K562 (cell line): ENCODE measurements around the gene AKT1. TPM values are rescaled to one million over a fixed set of nuclear protein-coding genes. Genes with fewer than 3 reads are reported as not detected.

Experiments
- ATAC-seq: fragments of 200-7000 bp; cut with Tn5 transposase; 3 replicates; pipeline ENCODE4 v1.9.1; 2020; ENCODE audit warnings: moderate library complexity
- BruUV-seq: library from RNA; stranded (reverse); fragments of 400-500 nt; replicated peaks from 2 replicates; lab custom pipeline; 2021; lab: Mats Ljungman, UMichigan
- CTCF ChIA-PET: fragments of 300-600 bp; formaldehyde crosslinking; extraction: SDS; loops from one replicate; lab custom pipeline; 2021; ENCODE audit warnings: low intra/inter-chr PET ratio; lab: Yijun Ruan, JAX
- POLR2A ChIA-PET: fragments of 300-600, 350-650 bp; sonication (Branson Sonifier 250); formaldehyde crosslinking; extraction: SDS; loops from one replicate; lab custom pipeline; 2021; ENCODE audit warnings: antibody characterized with exemption, inconsistent platforms; lab: Yijun Ruan, JAX
- DNase-seq, 4 experiments: peaks; one replicate each; pipeline versions ENCODE4 v3.0.0 to v3.0.0-alpha.2; 2011 to 2018; ENCODE audit warnings: low spot score in 3 of 4, mixed read lengths in 3 of 4; ENCODE audit errors: extremely low read depth in 1 of 4
- FAIRE-seq: peaks from 2 replicates; lab custom pipeline; 2011; peaks lifted over from hg19 to GRCh38; lab: Jason Lieb, UNC
- H2AFZ ChIP-seq: 2 replicates; pipeline ENCODE4 v1.6.0; 2011; ENCODE audit warnings: low read depth, low read length, control low read depth, inconsistent platforms
- H3K27ac ChIP-seq: fragments of 200-600 bp; 3 replicates; pipeline ENCODE4 v1.8.0; 2011; ENCODE audit warnings: low read depth, mild to moderate bottlenecking, control low read depth, inconsistent platforms, low read length, moderate library complexity, mixed read lengths; ENCODE audit errors: extremely low read depth
- H3K27me3 ChIP-seq, 2 experiments: fragments of 300-600 bp in 1 of 2; 2 replicates in 1 of 2; 3 replicates in 1 of 2; pipeline versions ENCODE4 v1.6.0 to v1.8.0; 2011; ENCODE audit warnings: inconsistent platforms in 2 of 2, low read length in 2 of 2, mild to moderate bottlenecking in 1 of 2, mixed read lengths in 1 of 2, moderate library complexity in 1 of 2; ENCODE audit not compliant: control insufficient read depth in 2 of 2, insufficient read depth in 2 of 2
- H3K36me3 ChIP-seq: fragments of 300-600 bp; 3 replicates; pipeline ENCODE4 v1.8.0; 2011; ENCODE audit warnings: mild to moderate bottlenecking, low read length, inconsistent platforms; ENCODE audit not compliant: control insufficient read depth, insufficient read depth
- H3K4me1 ChIP-seq, 2 experiments: fragments of 200-600 bp in 1 of 2; replicated peaks in 1 of 2; 2 replicates in 1 of 2; 3 replicates in 1 of 2; pipeline versions ENCODE4 v1.5.1 to v1.8.0; 2011; ENCODE audit warnings: inconsistent platforms in 2 of 2, low read length in 2 of 2, mild to moderate bottlenecking in 1 of 2, mixed read lengths in 1 of 2, moderate library complexity in 1 of 2; ENCODE audit not compliant: control insufficient read depth in 2 of 2, insufficient read depth in 2 of 2
- H3K4me2 ChIP-seq: 2 replicates; pipeline ENCODE4 v1.6.1; 2011; ENCODE audit warnings: low read length, control low read depth, inconsistent platforms, mixed read lengths; ENCODE audit not compliant: insufficient read depth
- H3K4me3 ChIP-seq: fragments of 200-600 bp; sonication (generic), shearing (Covaris generic); 2 replicates; pipeline ENCODE4 v1.5.1; 2016; ENCODE audit warnings: control low read depth, inconsistent platforms
- H3K79me2 ChIP-seq: fragments of 200-600 bp; 3 replicates; pipeline ENCODE4 v1.8.0; 2011; ENCODE audit warnings: low read length, inconsistent platforms; ENCODE audit not compliant: control insufficient read depth, insufficient read depth
- H3K9ac ChIP-seq, 2 experiments: 2 replicates each; pipeline versions ENCODE4 v1.6.0 to v1.6.1; 2011; ENCODE audit warnings: low read depth in 2 of 2, low read length in 2 of 2, control low read depth in 1 of 2, inconsistent platforms in 1 of 2, mild to moderate bottlenecking in 1 of 2, mixed read lengths in 1 of 2; ENCODE audit not compliant: insufficient read depth in 1 of 2
- H3K9me1 ChIP-seq: one replicate; pipeline ENCODE4 v1.6.0; 2011; ENCODE audit warnings: inconsistent platforms, mild to moderate bottlenecking, low read length, moderate library complexity; ENCODE audit not compliant: control insufficient read depth, insufficient read depth
- H3K9me3 ChIP-seq: replicated peaks from 2 replicates; pipeline ENCODE4 v1.5.1; 2011; ENCODE audit warnings: low read depth, low read length, inconsistent platforms; ENCODE audit not compliant: control insufficient read depth, insufficient read depth
- H4K20me1 ChIP-seq: replicated peaks from 2 replicates; pipeline ENCODE4 v1.6.1; 2011; ENCODE audit warnings: low read length, inconsistent platforms, mixed read lengths; ENCODE audit not compliant: control insufficient read depth, insufficient read depth
- ADNP ChIP-seq: fragments of 200-800 bp; sonication (Bioruptor generic); IDR thresholded peaks from 2 replicates; pipeline ENCODE4 v1.6.1; 2016; ENCODE audit warnings: missing genetic modification characterization, missing compliant biosample characterization
- CBX8 ChIP-seq: fragments of 200-600 bp; sonication (generic); IDR thresholded peaks from 2 replicates; pipeline ENCODE4 v1.6.1; 2012; ENCODE audit warnings: borderline replicate concordance, mixed run types, low read depth, mild to moderate bottlenecking, moderate library complexity, mixed read lengths, low read length, control low read depth, inconsistent platforms; ENCODE audit not compliant: poor library complexity, severe bottlenecking; ENCODE audit errors: extremely low read depth
- CUX1 ChIP-seq: fragments of 200-800 bp; sonication (Bioruptor generic); IDR thresholded peaks from 2 replicates; pipeline ENCODE4 v1.6.1; 2016; ENCODE audit warnings: missing genetic modification characterization, missing compliant biosample characterization
- CXXC5 ChIP-seq: fragments of 250-450 bp; sonication (Bioruptor Pico); IDR thresholded peaks from 2 replicates; pipeline ENCODE4 v1.8.0; 2022; ENCODE audit warnings: inconsistent platforms, mild to moderate bottlenecking, moderate library complexity
- ELF1 ChIP-seq: fragments of 200-800 bp; sonication (Bioruptor generic); IDR thresholded peaks from 2 replicates; pipeline ENCODE4 v1.6.1; 2016; ENCODE audit warnings: missing genetic modification characterization, missing compliant biosample characterization
- HOMEZ ChIP-seq: fragments of 250-450 bp; sonication (Bioruptor Pico); IDR thresholded peaks from 2 replicates; pipeline ENCODE4 v1.4.0; 2020; ENCODE audit warnings: mild to moderate bottlenecking, moderate library complexity
- MAFK ChIP-seq: IDR thresholded peaks from 2 replicates; pipeline ENCODE4 v1.6.1; 2011; ENCODE audit warnings: low read length, improper control_type of control experiment
- NEUROD1 ChIP-seq: fragments of 150-350 bp; IDR thresholded peaks from 2 replicates; pipeline ENCODE4 v1.6.1; 2014; ENCODE audit warnings: borderline replicate concordance, low read length, low read depth; ENCODE audit not compliant: partially characterized antibody
- POLR2G ChIP-seq: fragments of 200-400 bp; formaldehyde crosslinking; IDR thresholded peaks from 2 replicates; pipeline ENCODE4 v1.6.1; 2017; ENCODE audit warnings: low read depth, mild to moderate bottlenecking, antibody characterized with exemption, low read length, moderate library complexity
- POLR3A ChIP-seq: IDR thresholded peaks from 2 replicates; pipeline ENCODE4 v1.6.1; 2011; ENCODE audit warnings: borderline replicate concordance, mild to moderate bottlenecking, moderate library complexity; ENCODE audit not compliant: insufficient read length, insufficient read depth; ENCODE audit errors: extremely low read depth
- TAL1 ChIP-seq: fragments of 450-650 bp; IDR thresholded peaks from 2 replicates; pipeline ENCODE4 v1.6.1; 2016; ENCODE audit warnings: mild to moderate bottlenecking
- THRB ChIP-seq: fragments of 450-650 bp; formaldehyde crosslinking; conservative IDR thresholded peaks from 2 replicates; pipeline ENCODE4 v1.4.0; 2022; ENCODE audit warnings: mild to moderate bottlenecking, missing genetic modification characterization
- ZNF282 ChIP-seq: sonication (generic); formaldehyde crosslinking; IDR thresholded peaks from 2 replicates; pipeline ENCODE4 v1.8.1; 2023; ENCODE audit warnings: missing genetic modification reagents
- ZNF354B ChIP-seq: fragments of 250-450 bp; sonication (Bioruptor Pico); IDR thresholded peaks from 2 replicates; pipeline ENCODE4 v1.4.0; 2020
- WGBS: fragments of 100-300 bp; shearing (Covaris generic); methylation state at CpG from one replicate; pipeline ENCODE4 v1.1.6; 2016; ENCODE audit warnings: low coverage, mixed read lengths; ENCODE audit not compliant: insufficient coverage; ENCODE audit errors: missing lambda C conversion rate; 5-methylcytosine and 5-hydroxymethylcytosine counted together
- in situ Hi-C: fragments of 300-500 bp; cut with MboI; formaldehyde crosslinking; loops from 4 replicates; pipeline ENCODE4 v1.15.0; 2018; ENCODE audit warnings: inconsistent platforms, mixed read lengths
- intact Hi-C: fragments of 100-400 bp; cut with micrococcal nuclease; formaldehyde crosslinking; loops from 2 replicates; pipeline ENCODE4 v1.14.2; 2022
- polyA plus RNA-seq, 8 experiments: library from polyadenylated mRNA; depleted of rRNA in 4 of 8; stranded (reverse) in 5 of 8; unstranded in 3 of 8; fragments of >200 nt; fragmentation: Nextera tagmentation in 2 of 8; fragmentation: Illumina TruSeq in 1 of 8; extraction: Ambion mirVana in 2 of 8; extraction: Trizol in 1 of 8; gene quantifications; 2 replicates each; pipeline versions ENCODE4 v1.2.1 to v1.2.3, GENCODE V29; 2011 to 2014; ENCODE audit warnings: inconsistent platforms in 1 of 8, missing spikeins in 1 of 8
- total RNA-seq, 7 experiments: library from RNA; depleted of rRNA in 6 of 7; stranded (reverse); fragments of >200 nt in 6 of 7; fragmentation: Illumina TruSeq in 2 of 7; extraction: Trizol in 2 of 7; gene quantifications; 2 replicates each; pipeline versions ENCODE4 v1.2.1 to v1.2.3, GENCODE V29; 2011 to 2021; ENCODE audit warnings: low replicate concordance in 1 of 7

AKT1 gene
- total and polyA plus RNA-seq, 9 of the 15 experiments (the other 6 are each of a cell fraction or from before 2014, with no cell fraction given), result 0.49 to 132 (median 75.1) TPM

- H3K79me2 ChIP-seq, result no peaks in the 10 kb centered on the region
- H3K4me3 ChIP-seq, result no peak overlapping the region
- no peaks in the 10 kb centered on the region for H3K36me3 ChIP-seq
- H3K9ac ChIP-seq, result no peak overlapping the region
- CTCF ChIA-PET, result no interaction called here
- in situ Hi-C loops (no loop called here), intact Hi-C loops (no loop called here)
- H3K4me2 ChIP-seq, result no peak overlapping the region
- no peaks in the 10 kb centered on the region for H3K27me3 ChIP-seq
- FAIRE-seq (no peak), DNase-seq (no peak), ATAC-seq (no peak)
- no peak overlapping the region for H2AFZ ChIP-seq
- no peaks in the 10 kb centered on the region for H4K20me1 ChIP-seq
- WGBS, result 78% methylated on average over 7 of the region's 10 CpGs
- peaks cover 0 to 24% of the 10 kb centered on the region in 2 experiments; a peak in 2 of 5 replicates for H3K4me1 ChIP-seq
- no TSS peak for BruUV-seq
- no peak overlapping the region for H3K27ac ChIP-seq
- no peaks in the 10 kb centered on the region for H3K9me1 ChIP-seq
- POLR2A ChIA-PET, result interaction anchor here (0.6 kb wide), 1 partner anchor 132 kb away, joined by 3 read pairs; no protein-coding TSS in a partner anchor
- H3K9me3 ChIP-seq, result no peaks in the 10 kb centered on the region
- TF ChIP-seq ELF1 (tag), result no peak
- no peak for TF ChIP-seq POLR3A
- TF ChIP-seq CXXC5, result no peak
- TF ChIP-seq THRB (CRISPR knock-in tag), result no peak
- TF ChIP-seq ZNF282 (CRISPR knock-in tag), result no peak
- no peak for TF ChIP-seq POLR2G
- TF ChIP-seq ADNP (tag), result no peak
- TF ChIP-seq TAL1, result no peak
- TF ChIP-seq ZNF354B, result no peak
- no peak for TF ChIP-seq CBX8
- no peak for TF ChIP-seq CUX1 (CRISPR knock-in tag)
- no peak for TF ChIP-seq NEUROD1
- TF ChIP-seq HOMEZ (CRISPR knock-in tag), result no peak
- TF ChIP-seq MAFK, result no peak
Observed at GRCh38 chr14:104744484-104744883, 51.1 kb downstream of the AKT1 start.
